IMR-90 (cell line): ENCODE results near the gene SNX15. TPM values are rescaled to one million over a fixed set of nuclear protein-coding genes. Genes with fewer than 3 reads are reported as not detected.
A peak's percentile ranks its signal among the peaks of the same experiment; 100 is the strongest.

ENCODE experiments used
- ATAC-seq: fragments of 200-7000 bp; cut with Tn5 transposase; 2 replicates; pipeline ENCODE4 v1.9.1; 2020; ENCODE audit warnings: low read depth, mild to moderate bottlenecking, moderate library complexity
- BruUV-seq: library from RNA; stranded (reverse); fragments of 400-500 nt; replicated peaks from 2 replicates; lab custom pipeline; 2021; lab: Mats Ljungman, UMichigan
- CTCF ChIA-PET: fragments of 300-600 bp; formaldehyde crosslinking; extraction: SDS; loops from one replicate; lab custom pipeline; 2021; ENCODE audit warnings: antibody characterized with exemption; lab: Yijun Ruan, JAX
- POLR2A ChIA-PET: fragments of 300-600 bp; sonication (Branson Sonifier 250); formaldehyde crosslinking; loops from one replicate; lab custom pipeline; 2022; ENCODE audit warnings: antibody characterized with exemption; ENCODE audit not compliant: unreplicated experiment; lab: Charles Lee
- DNase-seq: peaks from one replicate; pipeline ENCODE4 v3.0.0; 2013
- H2AFZ ChIP-seq: replicated peaks from 2 replicates; pipeline ENCODE3; 2013; ENCODE audit warnings: low read length, mild to moderate bottlenecking; ENCODE audit not compliant: poor library complexity
- H2AK5ac ChIP-seq: 2 replicates; pipeline ENCODE4 v1.6.1; 2013; ENCODE audit warnings: low read depth, low read length, inconsistent platforms
- H2AK9ac ChIP-seq: replicated peaks from 2 replicates; pipeline ENCODE3; 2013; ENCODE audit warnings: mild to moderate bottlenecking, low read depth, low read length, moderate library complexity; ENCODE audit not compliant: poor library complexity
- H2BK120ac ChIP-seq: 2 replicates; pipeline ENCODE4 v1.6.1; 2013; ENCODE audit warnings: low read depth, low read length, inconsistent platforms
- H2BK15ac ChIP-seq: 3 replicates; pipeline ENCODE4 v1.6.1; 2013; ENCODE audit warnings: low read depth, low read length, inconsistent platforms
- H2BK20ac ChIP-seq: 2 replicates; pipeline ENCODE4 v1.6.1; 2013; ENCODE audit warnings: low read depth, mild to moderate bottlenecking, inconsistent platforms, low read length, moderate library complexity
- H2BK5ac ChIP-seq: 2 replicates; pipeline ENCODE4 v1.6.1; 2013; ENCODE audit warnings: mild to moderate bottlenecking, low read depth, low read length, inconsistent platforms; ENCODE audit not compliant: poor library complexity, severe bottlenecking
- H3K14ac ChIP-seq: replicated peaks from 2 replicates; pipeline ENCODE4 v1.6.1; 2013; ENCODE audit warnings: low read depth, low read length, inconsistent platforms
- H3K18ac ChIP-seq: 2 replicates; pipeline ENCODE4 v1.6.1; 2013; ENCODE audit warnings: low read depth, low read length, control low read depth
- H3K23ac ChIP-seq: 2 replicates; pipeline ENCODE4 v1.6.1; 2013; ENCODE audit warnings: low read depth, low read length, inconsistent platforms
- H3K27ac ChIP-seq: 2 replicates; pipeline ENCODE4 v1.5.1; 2013; ENCODE audit warnings: mild to moderate bottlenecking, control low read depth, low read length; ENCODE audit not compliant: insufficient read depth
- H3K27me3 ChIP-seq: 2 replicates; pipeline ENCODE4 v1.6.1; 2013; ENCODE audit warnings: low read length; ENCODE audit not compliant: control insufficient read depth, insufficient read depth
- H3K36me3 ChIP-seq: 2 replicates; pipeline ENCODE4 v1.6.1; 2013; ENCODE audit warnings: low read length, mixed read lengths; ENCODE audit not compliant: control insufficient read depth, insufficient read depth
- H3K4ac ChIP-seq: 2 replicates; pipeline ENCODE4 v1.6.1; 2013; ENCODE audit warnings: low read depth, low read length, inconsistent platforms
- H3K4me1 ChIP-seq: 2 replicates; pipeline ENCODE4 v1.6.1; 2013; ENCODE audit warnings: low read length, mixed read lengths; ENCODE audit not compliant: control insufficient read depth, insufficient read depth
- H3K4me2 ChIP-seq: 2 replicates; pipeline ENCODE4 v1.6.1; 2013; ENCODE audit warnings: low read depth, mild to moderate bottlenecking, control low read depth, low read length, moderate library complexity
- H3K4me3 ChIP-seq: 2 replicates; pipeline ENCODE4 v1.5.1; 2013; ENCODE audit warnings: low read depth, mild to moderate bottlenecking, control low read depth, low read length, moderate library complexity; ENCODE audit not compliant: insufficient read depth
- H3K56ac ChIP-seq: 2 replicates; pipeline ENCODE4 v1.6.1; 2013; ENCODE audit warnings: low read length, inconsistent platforms; ENCODE audit not compliant: insufficient read depth; ENCODE audit errors: extremely low read depth
- H3K79me1 ChIP-seq, 2 experiments: 2 replicates each; pipeline ENCODE4 v1.6.1; 2013; ENCODE audit warnings: low read length in 2 of 2, inconsistent platforms in 1 of 2, low read depth in 1 of 2
- H3K9ac ChIP-seq: 2 replicates; pipeline ENCODE4 v1.6.1; 2013; ENCODE audit warnings: low read depth, low read length, control low read depth
- H3K9me1 ChIP-seq: 2 replicates; pipeline ENCODE4 v1.6.1; 2013; ENCODE audit warnings: low read length, inconsistent platforms; ENCODE audit not compliant: insufficient read depth
- H3K9me3 ChIP-seq: 2 replicates; pipeline ENCODE4 v1.6.1; 2013; ENCODE audit warnings: low read length; ENCODE audit not compliant: control insufficient read depth, insufficient read depth
- H4K20me1 ChIP-seq: 2 replicates; pipeline ENCODE4 v1.6.1; 2013; ENCODE audit warnings: low read length, inconsistent platforms; ENCODE audit not compliant: insufficient read depth
- H4K5ac ChIP-seq: 2 replicates; pipeline ENCODE4 v1.6.1; 2013; ENCODE audit warnings: mild to moderate bottlenecking, low read depth, low read length, control low read depth
- H4K8ac ChIP-seq, 2 experiments: 2 replicates each; pipeline ENCODE4 v1.6.1; 2013; ENCODE audit warnings: low read depth in 2 of 2, low read length in 2 of 2, control low read depth in 1 of 2, inconsistent platforms in 1 of 2
- H4K91ac ChIP-seq: 2 replicates; pipeline ENCODE4 v1.6.1; 2013; ENCODE audit warnings: low read depth, low read length, inconsistent platforms; ENCODE audit not compliant: insufficient read depth
- BHLHE40 ChIP-seq: fragments of 150-350 bp; IDR thresholded peaks from 2 replicates; pipeline ENCODE4 v1.6.1; 2016; ENCODE audit warnings: mild to moderate bottlenecking, low read depth, low read length
- CEBPB ChIP-seq: IDR thresholded peaks from 2 replicates; pipeline ENCODE4 v1.6.1; 2012; ENCODE audit warnings: low read depth, low read length, improper control_type of control experiment
- CHD1 ChIP-seq: IDR thresholded peaks from 2 replicates; pipeline ENCODE4 v1.6.1; 2012; ENCODE audit warnings: low read depth, low read length, improper control_type of control experiment
- FOS ChIP-seq: fragments of 150-350 bp; IDR thresholded peaks from 2 replicates; pipeline ENCODE4 v1.6.1; 2016; ENCODE audit warnings: low read depth, low read length
- MAFK ChIP-seq: IDR thresholded peaks from 2 replicates; pipeline ENCODE4 v1.6.1; 2012; ENCODE audit warnings: low read depth, low read length, improper control_type of control experiment
- MAZ ChIP-seq: IDR thresholded peaks from 2 replicates; pipeline ENCODE4 v1.6.1; 2012; ENCODE audit warnings: low read depth, mild to moderate bottlenecking, low read length, improper control_type of control experiment, moderate library complexity, borderline replicate concordance
- MXI1 ChIP-seq: IDR thresholded peaks from 2 replicates; pipeline ENCODE4 v1.6.1; 2012; ENCODE audit warnings: low read depth, mild to moderate bottlenecking, low read length, moderate library complexity, borderline replicate concordance
- NFE2L2 ChIP-seq: fragments of 150-350 bp; IDR thresholded peaks from 2 replicates; pipeline ENCODE4 v1.6.1; 2016; ENCODE audit warnings: low read depth, mild to moderate bottlenecking, low read length
- POLR2A ChIP-seq: IDR thresholded peaks from 2 replicates; pipeline ENCODE4 v1.6.1; 2012; ENCODE audit warnings: mild to moderate bottlenecking, low read depth, low read length
- RAD21 ChIP-seq: IDR thresholded peaks from 2 replicates; pipeline ENCODE4 v1.6.1; 2012; ENCODE audit warnings: low read length, improper control_type of control experiment
- RCOR1 ChIP-seq: IDR thresholded peaks from 2 replicates; pipeline ENCODE4 v1.6.1; 2012; ENCODE audit warnings: mild to moderate bottlenecking, low read length, improper control_type of control experiment; ENCODE audit not compliant: insufficient replicate concordance
- RFX5 ChIP-seq: IDR thresholded peaks from 2 replicates; pipeline ENCODE4 v1.8.0; 2012; ENCODE audit warnings: low read depth, mild to moderate bottlenecking, low read length, moderate library complexity
- SMC3 ChIP-seq: fragments of 150-350 bp; IDR thresholded peaks from 2 replicates; pipeline ENCODE4 v1.6.1; 2016; ENCODE audit warnings: low read depth, mild to moderate bottlenecking, antibody characterized with exemption, low read length, moderate library complexity
- WGBS, 2 experiments: methylation state at CpG; one replicate each; pipeline versions ENCODE4 v1.1.5 to v1.1.7; 2013; ENCODE audit warnings: missing lambda C conversion rate in 2 of 2; ENCODE audit not compliant: insufficient read length in 1 of 2; ENCODE audit errors: extremely low coverage in 2 of 2; 5-methylcytosine and 5-hydroxymethylcytosine counted together
- dilution Hi-C: fragments of 300-500 bp; cut with HindIII; formaldehyde crosslinking; loops from one replicate; pipeline ENCODE4 v1.14.3; 2018; ENCODE audit warnings: low sequenced_read_pairs; ENCODE audit not compliant: unreplicated experiment
- in situ Hi-C: fragments of 300-500 bp; cut with MboI; formaldehyde crosslinking; loops from 3 replicates; pipeline ENCODE4 v1.14.3; 2019; ENCODE audit warnings: low sequenced_read_pairs, inconsistent platforms, mixed read lengths
- intact Hi-C: fragments of 100-400 bp; cut with micrococcal nuclease; formaldehyde crosslinking; loops from 2 replicates; pipeline ENCODE4 v1.10.0; 2022
- polyA plus RNA-seq, 3 experiments: library from polyadenylated mRNA; depleted of rRNA; stranded (reverse); fragments of >200 nt; gene quantifications; 2 replicates each; pipeline ENCODE4 v1.2.3, GENCODE V29; 2012; ENCODE audit warnings: low replicate concordance in 1 of 3
- total RNA-seq: library from RNA; depleted of rRNA; stranded (reverse); fragments of >200 nt; gene quantifications from 2 replicates; pipeline ENCODE4 v1.2.3, GENCODE V29; 2012
- TF ChIP-seq, protein P1 (sequence below): fragments of 150-350 bp; IDR thresholded peaks from 2 replicates; pipeline ENCODE4 v1.6.1; 2017; ENCODE audit warnings: mild to moderate bottlenecking, antibody characterized with exemption, low read length, low read depth
- TF ChIP-seq, protein P2 (sequence below): fragments of 150-350 bp; IDR thresholded peaks from 2 replicates; pipeline ENCODE4 v1.6.1; 2016; ENCODE audit warnings: low read depth, mild to moderate bottlenecking, low read length, moderate library complexity, borderline replicate concordance
- TF ChIP-seq, protein P3 (sequence below): conservative IDR thresholded peaks from 2 replicates; pipeline ENCODE4 v1.5.1; 2012; ENCODE audit warnings: mild to moderate bottlenecking, low read depth, low read length, improper control_type of control experiment

Gene SNX15
- total and polyA plus RNA-seq, 2 of the 4 experiments (the other 2 are of a cell fraction), result 9.0 to 16.3 TPM

DNA sequence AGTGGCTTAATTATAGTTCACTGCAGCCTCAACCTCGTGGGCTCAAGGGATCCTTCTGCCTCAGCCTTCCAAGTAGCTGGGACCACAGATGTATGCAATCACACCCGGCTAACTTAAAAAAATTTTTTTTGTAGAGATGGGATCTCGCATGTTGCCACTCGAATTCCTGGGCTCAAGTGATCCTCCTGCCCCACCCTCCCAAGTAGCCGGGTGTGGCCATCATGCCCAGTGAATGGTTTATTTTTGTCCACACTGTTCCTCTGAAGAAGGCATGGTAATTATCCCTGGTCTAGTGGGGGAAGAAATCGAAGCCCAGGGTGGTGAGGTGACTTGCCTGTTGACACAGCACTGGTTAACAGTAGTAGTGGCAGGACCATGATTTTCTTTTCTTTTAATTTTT lies 15.7 kb downstream of the SNX15 start:
- Histone ChIP-seq H4K5ac (no peak overlapping the region), H4K8ac (no peak overlapping the region), H2BK20ac (no peak overlapping the region), H3K27ac (no peak overlapping the region), H3K56ac (no peak overlapping the region), H2BK5ac (no peak overlapping the region), H2AK9ac (no peak overlapping the region), H3K9me1 (peaks cover 13% of the 10 kb centered on the region; the same call in 1 of the 2 replicates), H3K4ac (no peak overlapping the region), H2AFZ (no peak overlapping the region), H2BK120ac (no peak overlapping the region), H4K20me1 (peaks cover 5% of the 10 kb centered on the region; the same call in 1 of the 2 replicates), H3K27me3 (no peaks in the 10 kb centered on the region), H2AK5ac (no peak overlapping the region), H3K14ac (no peak overlapping the region), H4K91ac (no peak overlapping the region), H3K18ac (no peak overlapping the region), H3K4me2 (no peak overlapping the region), H3K4me1 (no peaks in the 10 kb centered on the region), H3K9ac (no peak overlapping the region), H3K23ac (0 out of 2 replicates have a peak overlapping the region, but pooled peaks have one; percentile 38), H3K36me3 (peaks cover 13% of the 10 kb centered on the region), H3K9me3 (no peaks in the 10 kb centered on the region), H3K79me1 (peaks cover 17 to 37% of the 10 kb centered on the region in 2 experiments), H2BK15ac (no peak overlapping the region), H3K4me3 (no peak overlapping the region)
- TF ChIP-seq RCOR1, result no peak
- no peak for TF ChIP-seq SMC3
- TF ChIP-seq, protein P1, sequence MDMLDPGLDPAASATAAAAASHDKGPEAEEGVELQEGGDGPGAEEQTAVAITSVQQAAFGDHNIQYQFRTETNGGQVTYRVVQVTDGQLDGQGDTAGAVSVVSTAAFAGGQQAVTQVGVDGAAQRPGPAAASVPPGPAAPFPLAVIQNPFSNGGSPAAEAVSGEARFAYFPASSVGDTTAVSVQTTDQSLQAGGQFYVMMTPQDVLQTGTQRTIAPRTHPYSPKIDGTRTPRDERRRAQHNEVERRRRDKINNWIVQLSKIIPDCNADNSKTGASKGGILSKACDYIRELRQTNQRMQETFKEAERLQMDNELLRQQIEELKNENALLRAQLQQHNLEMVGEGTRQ, result no peak
- TF ChIP-seq FOS, result no peak
- no peak for TF ChIP-seq POLR2A
- TF ChIP-seq MXI1, result no peak
- TF ChIP-seq CEBPB, result no peak
- no peak for TF ChIP-seq MAZ
- TF ChIP-seq NFE2L2, result no peak
- no peak for TF ChIP-seq RAD21
- TF ChIP-seq, protein P2, sequence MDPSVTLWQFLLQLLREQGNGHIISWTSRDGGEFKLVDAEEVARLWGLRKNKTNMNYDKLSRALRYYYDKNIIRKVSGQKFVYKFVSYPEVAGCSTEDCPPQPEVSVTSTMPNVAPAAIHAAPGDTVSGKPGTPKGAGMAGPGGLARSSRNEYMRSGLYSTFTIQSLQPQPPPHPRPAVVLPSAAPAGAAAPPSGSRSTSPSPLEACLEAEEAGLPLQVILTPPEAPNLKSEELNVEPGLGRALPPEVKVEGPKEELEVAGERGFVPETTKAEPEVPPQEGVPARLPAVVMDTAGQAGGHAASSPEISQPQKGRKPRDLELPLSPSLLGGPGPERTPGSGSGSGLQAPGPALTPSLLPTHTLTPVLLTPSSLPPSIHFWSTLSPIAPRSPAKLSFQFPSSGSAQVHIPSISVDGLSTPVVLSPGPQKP, result no peak
- TF ChIP-seq RFX5, result no peak
- no peak for TF ChIP-seq CHD1
- TF ChIP-seq, protein P3, sequence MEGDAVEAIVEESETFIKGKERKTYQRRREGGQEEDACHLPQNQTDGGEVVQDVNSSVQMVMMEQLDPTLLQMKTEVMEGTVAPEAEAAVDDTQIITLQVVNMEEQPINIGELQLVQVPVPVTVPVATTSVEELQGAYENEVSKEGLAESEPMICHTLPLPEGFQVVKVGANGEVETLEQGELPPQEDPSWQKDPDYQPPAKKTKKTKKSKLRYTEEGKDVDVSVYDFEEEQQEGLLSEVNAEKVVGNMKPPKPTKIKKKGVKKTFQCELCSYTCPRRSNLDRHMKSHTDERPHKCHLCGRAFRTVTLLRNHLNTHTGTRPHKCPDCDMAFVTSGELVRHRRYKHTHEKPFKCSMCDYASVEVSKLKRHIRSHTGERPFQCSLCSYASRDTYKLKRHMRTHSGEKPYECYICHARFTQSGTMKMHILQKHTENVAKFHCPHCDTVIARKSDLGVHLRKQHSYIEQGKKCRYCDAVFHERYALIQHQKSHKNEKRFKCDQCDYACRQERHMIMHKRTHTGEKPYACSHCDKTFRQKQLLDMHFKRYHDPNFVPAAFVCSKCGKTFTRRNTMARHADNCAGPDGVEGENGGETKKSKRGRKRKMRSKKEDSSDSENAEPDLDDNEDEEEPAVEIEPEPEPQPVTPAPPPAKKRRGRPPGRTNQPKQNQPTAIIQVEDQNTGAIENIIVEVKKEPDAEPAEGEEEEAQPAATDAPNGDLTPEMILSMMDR, result no peak
- TF ChIP-seq MAFK, result no peak
- TF ChIP-seq BHLHE40, result no peak
- intact Hi-C loops (no loop called here), in situ Hi-C loops (no loop called here), dilution Hi-C loops (no loop called here)
- POLR2A ChIA-PET, result no interaction called here
- DNase-seq (no peak), ATAC-seq (no peak)
- no TSS peak for BruUV-seq
- CTCF ChIA-PET, result interaction anchor here (1.1 kb wide), 1 partner anchor 15 kb away, joined by 3 read pairs; no protein-coding TSS in a partner anchor
- 80% methylated on average over 2 of the region's 6 CpGs; no CpG with 5 or more reads in 1 of the 2 experiments for WGBS, 2 experiments
